Sciatic nerve (tissue), 2 donors: ENCODE results near the gene VDAC2. TPM values are rescaled to one million over a fixed set of nuclear protein-coding genes. Genes with fewer than 3 reads are reported as not detected.

Experiments used
- ATAC-seq: fragments of 200-7000 bp; cut with Tn5 transposase; one replicate; pipeline ENCODE4 v1.9.1; 2020; ENCODE audit warnings: mild to moderate bottlenecking, moderate library complexity
- DNase-seq: peaks from one replicate; pipeline ENCODE4 v3.0.0-alpha.2; 2020; ENCODE audit warnings: low spot score
- intact Hi-C: fragments of 100-400 bp; cut with DNase I; formaldehyde crosslinking; loops from one replicate; pipeline ENCODE4 v1.14.2; 2022
- total RNA-seq: library from RNA; stranded (reverse); fragmentation: NEBNext Ultra II Directional; extraction: Animal tissue kit (Norgen Biotek cat#: 25700); gene quantifications from one replicate; pipeline ENCODE4 v1.2.1, GENCODE V29; 2021
- donor health status: DM: no; HTN: no; CAD: no.
- donor health status: DM: no; HTN: no; CAD: no.

Gene VDAC2
- total RNA-seq, 1 donor from 2014 or later: 120 TPM

DNA sequence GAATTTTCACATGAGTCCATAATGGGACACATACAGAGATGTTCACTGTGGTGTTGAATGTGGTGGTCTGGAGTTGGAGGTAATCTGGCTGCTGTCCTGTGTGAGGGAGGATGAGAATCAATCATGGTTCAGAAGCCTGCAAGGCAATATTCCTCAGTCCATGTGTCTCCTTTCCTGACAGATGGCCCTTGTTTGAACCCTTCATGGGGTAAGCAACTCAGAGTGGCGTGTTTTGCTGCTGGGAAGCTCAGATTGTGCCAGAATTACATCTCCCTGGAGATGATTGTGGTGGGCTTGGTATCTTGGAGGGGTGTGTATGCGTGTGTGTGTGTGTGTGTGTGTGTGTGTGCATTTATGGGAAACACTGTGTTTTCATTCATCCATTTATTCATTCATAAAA is 69.6 kb downstream of the VDAC2 start:
- ATAC-seq: no peak
- no peak for DNase-seq
- intact Hi-C loops: no loop called here

Other genes with a start within 250 kb of the VDAC2 start
- 51.4 TPM for gene SAMD8, start 99.1 kb upstream of the VDAC2 start, total RNA-seq
- 13.0 TPM for gene COMTD1, start 25.2 kb downstream of the VDAC2 start, total RNA-seq
- 30.2 TPM for gene ZNF503, start 191.0 kb downstream of the VDAC2 start, total RNA-seq
- gene LRMDA, start 220.8 kb downstream of the VDAC2 start, total RNA-seq: 16.6 TPM